ENCODE data around the gene CPA5. TPM values are rescaled to one million over a fixed set of nuclear protein-coding genes. Genes with fewer than 3 reads are reported as not detected.
A peak's percentile ranks its signal among the peaks of the same experiment; 100 is the strongest.
"Not testable (repeated sequence)": the region's sequence is repeated elsewhere in the genome, so short reads cannot be mapped to it uniquely, and the experiment has no call there.

Gene CPA5
- polyA plus RNA-seq (2014; cell fraction: cytosol; rRNA removed), result not detected in 2 replicates
- 0.20 TPM in 1 of 2 replicates, not detected in the other for polyA plus RNA-seq (2014; cell fraction: nucleus; rRNA removed)

GRCh38 chr7:130344271-130344866 lies at the start of gene CPA5:
TSS of gene CPA5 (plus strand) at chr7:130344816. CDS start at chr7:130346486, 1,670 bp downstream.
- DNase-seq (ENCODE audit: low spot score), result no peak

GRCh38 chr7:130296221-130296951 lies 48.2 kb upstream of the CPA5 start:
- DNase-seq (ENCODE audit: low spot score), result no peak

- no peak for DNase-seq (ENCODE audit: low spot score)
Observed at GRCh38 chr7:130297628-130298543, 46.7 kb upstream of the CPA5 start.

GRCh38 chr7:130298544-130299326 lies 45.9 kb upstream of the CPA5 start:
- DNase-seq (ENCODE audit: low spot score), result no peak

GRCh38 chr7:130299866-130300265 lies 44.8 kb upstream of the CPA5 start:
- peak; percentile 57 for DNase-seq (ENCODE audit: low spot score)

- no peak for DNase-seq (ENCODE audit: low spot score)
Observed at GRCh38 chr7:130301501-130302020, 43.1 kb upstream of the CPA5 start.

- DNase-seq (ENCODE audit: low spot score), result no peak
Observed at GRCh38 chr7:130302649-130303048, 42.0 kb upstream of the CPA5 start.

GRCh38 chr7:130303127-130303526 lies 41.5 kb upstream of the CPA5 start:
- no peak for DNase-seq (ENCODE audit: low spot score)

- no peak for DNase-seq (ENCODE audit: low spot score)
Observed at GRCh38 chr7:130303551-130303950, 41.1 kb upstream of the CPA5 start.

- no peak for DNase-seq (ENCODE audit: low spot score)
Observed at GRCh38 chr7:130303982-130304381, 40.6 kb upstream of the CPA5 start.

- no peak for DNase-seq (ENCODE audit: low spot score)
Observed at GRCh38 chr7:130304878-130305277, 39.7 kb upstream of the CPA5 start.

- DNase-seq (ENCODE audit: low spot score), result peak; percentile 25
Observed at GRCh38 chr7:130305433-130306042, 39.1 kb upstream of the CPA5 start.

GRCh38 chr7:130309986-130310385 lies 34.6 kb upstream of the CPA5 start:
- DNase-seq (ENCODE audit: low spot score), result no peak

- DNase-seq (ENCODE audit: low spot score), result no peak
Observed at GRCh38 chr7:130314305-130314704, 30.3 kb upstream of the CPA5 start.

- DNase-seq (ENCODE audit: low spot score), result no peak
Observed at GRCh38 chr7:130319541-130319940, 25.1 kb upstream of the CPA5 start.

GRCh38 chr7:130321542-130322229 lies 22.9 kb upstream of the CPA5 start:
- not testable (repeated sequence) for DNase-seq (ENCODE audit: low spot score)

- DNase-seq (ENCODE audit: low spot score), result no peak
Observed at GRCh38 chr7:130322615-130323014, 22.0 kb upstream of the CPA5 start.

GRCh38 chr7:130324306-130324943 lies 20.2 kb upstream of the CPA5 start:
- DNase-seq (ENCODE audit: low spot score), result peak; percentile 13

- DNase-seq (ENCODE audit: low spot score), result no peak
Observed at GRCh38 chr7:130329681-130330080, 14.9 kb upstream of the CPA5 start.

Data from SK-N-DZ (cell line).